HTR-8/SVneo (cell line): ENCODE measurements around the gene DLX1.
"Not testable (repeated sequence)": the region's sequence is repeated elsewhere in the genome, so short reads cannot be mapped to it uniquely, and the experiment has no call there.

Experiments used
- DNase-seq: peaks from one replicate; pipeline ENCODE4 v3.0.0; 2011; ENCODE audit warnings: low spot score, mixed read lengths; ENCODE audit not compliant: insufficient read length
- FAIRE-seq: peaks from 2 replicates; lab custom pipeline; 2011; peaks lifted over from hg19 to GRCh38; lab: Jason Lieb, UNC

DLX1 gene

GRCh38 chr2:172085460-172086159, at the start of gene DLX1:
Gene DLX1, plus strand, starts transcription at chr2:172085507. Its CDS starts 171 bp downstream, at chr2:172085678.
- FAIRE-seq, result peak; percentile 54
- DNase-seq, result peak; percentile 52

DNA sequence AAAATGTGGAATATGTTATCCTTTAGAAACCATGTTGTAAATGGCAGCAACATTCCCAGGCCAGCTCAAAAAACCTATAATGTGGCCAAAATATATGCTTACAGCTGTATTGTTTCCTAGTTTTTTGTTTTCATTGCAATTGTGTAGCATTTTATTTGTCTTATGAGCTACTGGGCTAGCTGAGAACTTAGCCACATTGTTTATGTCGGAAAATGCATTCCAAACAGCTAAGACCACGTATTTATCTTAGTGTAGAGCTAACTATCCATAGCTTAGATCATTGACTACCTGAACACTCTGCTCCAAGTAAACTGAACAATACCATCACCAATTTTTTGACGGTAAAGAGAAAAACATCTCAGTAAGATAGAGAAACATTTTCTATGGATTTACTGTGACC, 47.2 kb upstream of the DLX1 start:
- DNase-seq (no peak), FAIRE-seq (no peak)

DNA sequence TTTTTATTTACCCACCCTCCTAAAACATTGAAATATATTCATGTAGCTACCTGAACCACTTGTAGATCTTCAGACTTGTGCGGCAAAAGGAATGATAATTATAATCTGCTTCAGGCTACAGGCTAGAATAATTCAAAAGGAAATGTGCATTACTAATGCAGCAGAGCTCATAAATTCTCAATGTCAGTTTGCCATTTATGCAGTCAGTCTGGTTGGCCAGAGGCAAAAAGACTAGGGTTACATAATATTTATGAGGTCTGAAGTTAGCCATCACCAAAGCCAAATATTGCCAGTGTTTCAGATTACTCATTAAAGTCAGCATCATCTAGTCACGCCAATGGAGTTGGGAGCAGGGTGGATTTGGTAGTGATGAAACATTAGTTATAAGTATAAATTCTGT, 46.7 kb upstream of the DLX1 start:
- DNase-seq (peak; percentile 90), FAIRE-seq (peak; percentile 82)

GRCh38 chr2:172039011-172039704, 46.1 kb upstream of the DLX1 start:
- no peak for DNase-seq
- FAIRE-seq, result no peak

GRCh38 chr2:172040311-172040710, 45.0 kb upstream of the DLX1 start:
- DNase-seq (no peak), FAIRE-seq (no peak)

GRCh38 chr2:172046080-172046678, 39.1 kb upstream of the DLX1 start:
- DNase-seq (no peak), FAIRE-seq (no peak)

DNA sequence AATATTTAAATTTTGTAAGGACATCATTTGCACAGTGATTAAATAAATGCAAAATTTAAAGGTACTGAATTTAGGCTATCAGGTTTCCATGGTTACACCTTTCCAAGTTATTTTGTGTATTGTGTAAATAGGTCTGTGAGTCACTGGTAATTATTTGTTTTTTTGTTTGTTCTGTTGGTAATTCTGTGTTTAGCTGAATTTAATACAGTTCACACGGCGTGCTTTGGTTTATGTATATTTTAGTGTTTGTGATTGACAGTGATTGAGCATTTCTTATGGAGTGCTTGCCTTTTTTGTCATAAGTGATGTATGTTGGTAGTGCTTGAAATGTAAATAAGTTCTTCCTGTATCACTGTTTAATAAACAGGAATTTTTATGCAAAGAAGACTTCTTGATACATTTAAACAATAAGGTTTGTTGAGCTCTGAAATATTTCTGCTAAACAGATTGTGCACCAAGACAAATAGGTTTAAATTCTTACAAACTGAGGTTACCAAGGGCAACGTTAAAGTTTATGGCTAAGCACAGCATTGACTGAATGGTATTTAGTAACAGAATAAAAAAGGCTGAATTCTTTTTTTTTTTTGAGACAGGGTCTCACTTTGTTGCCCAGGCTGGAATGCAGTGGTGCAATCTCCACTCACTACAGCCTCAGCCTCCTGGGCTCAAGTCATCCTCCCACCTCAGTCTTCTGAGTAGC, 38.3 kb upstream of the DLX1 start:
- DNase-seq (no peak), FAIRE-seq (no peak)

DNA sequence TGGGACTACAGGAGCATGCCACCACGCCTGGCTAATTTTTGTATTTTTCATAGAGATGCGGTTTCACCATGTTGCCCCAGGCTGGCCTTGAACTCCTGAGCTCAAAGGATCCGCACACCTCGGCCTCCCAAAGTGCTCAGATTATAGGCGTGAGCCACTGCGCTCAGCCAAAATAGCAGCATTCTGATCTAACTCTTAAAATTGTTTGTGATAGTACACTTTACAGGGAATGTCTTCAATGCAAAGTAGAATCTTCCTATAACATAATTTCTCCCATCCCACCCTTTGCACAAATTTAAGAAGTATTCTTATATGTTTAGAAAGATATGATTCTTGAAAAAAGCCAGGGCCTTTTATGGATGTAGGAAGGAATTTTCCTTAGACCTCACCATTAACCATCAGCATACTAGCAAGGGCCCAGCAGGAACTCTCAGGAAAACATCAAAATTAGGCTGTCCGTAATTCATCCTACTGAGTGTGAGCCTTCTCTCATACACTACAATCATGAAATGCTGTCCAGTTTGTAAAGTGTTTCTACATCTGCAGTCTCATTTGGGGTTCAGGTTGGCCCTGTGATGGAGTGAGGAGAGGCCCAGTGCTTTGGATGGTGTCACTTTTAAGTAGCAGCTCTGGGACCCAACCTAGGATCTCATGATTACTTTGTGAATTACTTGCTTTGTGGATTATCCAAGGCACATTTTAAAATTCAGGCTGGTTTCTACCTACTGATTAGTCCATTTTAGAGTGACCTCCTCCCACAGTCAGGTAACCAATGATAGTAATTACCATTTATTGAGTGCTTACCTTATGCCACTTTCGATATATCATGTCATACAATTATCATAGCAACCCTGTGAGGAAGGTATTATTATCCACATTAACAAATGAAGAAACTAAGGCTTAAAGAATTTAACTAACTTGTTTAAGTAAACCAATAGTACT, 37.5 kb upstream of the DLX1 start:
- FAIRE-seq, result no peak

GRCh38 chr2:172048508-172049503, 36.5 kb upstream of the DLX1 start:
- DNase-seq (no peak), FAIRE-seq (no peak)

More for the DNA sequence above, 37.5 kb upstream of the DLX1 start:
- no peak for DNase-seq

- no peak for DNase-seq
- no peak for FAIRE-seq
These were observed 35.7 kb upstream of the DLX1 start for GRCh38 chr2:172049567-172050120.

GRCh38 chr2:172050479-172051125, 34.7 kb upstream of the DLX1 start:
- no peak for FAIRE-seq
- no peak for DNase-seq

- DNase-seq (peak; percentile 23), FAIRE-seq (no peak)
These were observed 33.0 kb upstream of the DLX1 start for GRCh38 chr2:172052000-172052983.

GRCh38 chr2:172053486-172053885, 31.8 kb upstream of the DLX1 start:
- no peak for DNase-seq
- FAIRE-seq, result no peak

DNA sequence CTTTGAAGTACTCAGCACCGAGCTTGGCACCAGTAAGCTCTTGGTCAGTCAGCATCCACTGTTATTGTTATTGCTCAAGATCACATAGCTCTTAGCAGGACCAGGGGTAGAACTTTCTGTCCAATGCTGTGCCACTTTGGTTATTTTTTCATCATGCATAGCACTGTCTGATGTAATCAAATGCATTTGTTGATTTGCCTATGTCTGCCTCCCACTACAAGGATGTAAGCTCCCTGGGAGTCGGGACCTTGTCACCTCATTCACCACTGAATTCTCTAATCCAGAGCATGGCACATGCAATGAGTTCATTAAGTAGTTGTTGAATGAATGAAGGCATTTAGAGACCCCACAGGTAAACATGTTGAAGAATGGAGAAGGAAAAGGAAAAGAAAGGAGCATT, 29.0 kb upstream of the DLX1 start:
- FAIRE-seq (no peak), DNase-seq (no peak)

GRCh38 chr2:172058660-172059059, 26.6 kb upstream of the DLX1 start:
- FAIRE-seq (no peak), DNase-seq (no peak)

DNA sequence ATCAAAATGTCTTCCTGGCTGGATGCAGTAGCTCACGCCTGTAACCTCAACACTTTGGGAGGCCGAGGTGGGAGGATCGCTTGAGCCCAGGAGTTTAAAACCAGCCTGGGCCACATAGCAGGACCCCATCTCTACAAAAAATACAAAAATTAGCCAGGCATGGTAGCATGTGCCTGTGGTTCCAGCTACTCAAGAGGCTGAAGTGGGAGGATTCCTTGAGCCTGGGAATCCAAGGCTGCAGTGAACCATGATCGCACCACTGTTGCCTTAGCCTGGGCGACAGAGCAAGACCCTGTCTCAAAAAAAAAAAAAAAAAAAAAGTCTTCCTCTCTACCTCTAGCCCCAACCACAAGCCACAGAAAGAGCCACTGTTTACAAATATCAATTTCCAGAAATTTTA, 25.2 kb upstream of the DLX1 start:
- DNase-seq, FAIRE-seq: not testable (repeated sequence)
